Measurements from ENCODE around the gene ERGIC1.

Gene ERGIC1

GRCh38 chr5:172885597-172886340, 51.7 kb downstream of the ERGIC1 start:
- in situ Hi-C loops (cut with HindIII; ENCODE audit: low sequenced_read_pairs), result loop anchor here (25.0 kb wide), 1 partner anchor 98 kb away; no protein-coding TSS in a partner anchor
- no peak overlapping the region for H3K4me3 ChIP-seq (ENCODE audit: low read depth, low read length)
- no peak for DNase-seq (ENCODE audit: low read depth)
- TF ChIP-seq CTCF (IDR thresholded peaks at IDR 0.05; ENCODE audit: low read depth, low read length, missing control alignments), result no peak

GRCh38 chr5:172886476-172886875, 52.4 kb downstream of the ERGIC1 start:
- H3K4me3 ChIP-seq (ENCODE audit: low read depth, low read length), result no peak overlapping the region
- TF ChIP-seq CTCF (IDR thresholded peaks at IDR 0.05; ENCODE audit: low read depth, low read length, missing control alignments), result no peak
- in situ Hi-C loops (cut with HindIII; ENCODE audit: low sequenced_read_pairs), result loop anchor here (25.0 kb wide), 1 partner anchor 99 kb away; no protein-coding TSS in a partner anchor
- no peak for DNase-seq (ENCODE audit: low read depth)

GRCh38 chr5:172886974-172887501, 53.0 kb downstream of the ERGIC1 start:
- no peak for DNase-seq (ENCODE audit: low read depth)
- in situ Hi-C loops (cut with HindIII; ENCODE audit: low sequenced_read_pairs), result loop anchor here (25.0 kb wide), 1 partner anchor 100 kb away; no protein-coding TSS in a partner anchor

GRCh38 chr5:172887692-172888091, 53.6 kb downstream of the ERGIC1 start:
- no peak overlapping the region for H3K4me3 ChIP-seq (ENCODE audit: low read depth, low read length)
- no peak for DNase-seq (ENCODE audit: low read depth)
- no peak for TF ChIP-seq CTCF (IDR thresholded peaks at IDR 0.05; ENCODE audit: low read depth, low read length, missing control alignments)
- in situ Hi-C loops (cut with HindIII; ENCODE audit: low sequenced_read_pairs), result loop anchor here (25.0 kb wide), 1 partner anchor 100 kb away; no protein-coding TSS in a partner anchor

More at GRCh38 chr5:172886974-172887501, 53.0 kb downstream of the ERGIC1 start:
- TF ChIP-seq CTCF (IDR thresholded peaks at IDR 0.05; ENCODE audit: low read depth, low read length, missing control alignments), result no peak
- H3K4me3 ChIP-seq (ENCODE audit: low read depth, low read length), result no peak overlapping the region

GRCh38 chr5:172890659-172891058, 56.6 kb downstream of the ERGIC1 start:
- H3K4me3 ChIP-seq (ENCODE audit: low read depth, low read length), result no peak overlapping the region
- TF ChIP-seq CTCF (IDR thresholded peaks at IDR 0.05; ENCODE audit: low read depth, low read length, missing control alignments), result no peak
- DNase-seq (ENCODE audit: low read depth), result no peak
- in situ Hi-C loops (cut with HindIII; ENCODE audit: low sequenced_read_pairs), result loop anchor here (25.0 kb wide), 1 partner anchor 103 kb away; no protein-coding TSS in a partner anchor

GRCh38 chr5:172891716-172892421, 57.8 kb downstream of the ERGIC1 start:
- no peak for DNase-seq (ENCODE audit: low read depth)
- no peak for TF ChIP-seq CTCF (IDR thresholded peaks at IDR 0.05; ENCODE audit: low read depth, low read length, missing control alignments)
- H3K4me3 ChIP-seq (ENCODE audit: low read depth, low read length), result no peak overlapping the region
- in situ Hi-C loops (cut with HindIII; ENCODE audit: low sequenced_read_pairs), result loop anchor here (25.0 kb wide), 1 partner anchor 105 kb away; no protein-coding TSS in a partner anchor
